Psoas muscle (tissue), 8 donors: ENCODE results near the gene PRCD. TPM values are rescaled to one million over a fixed set of nuclear protein-coding genes. Genes with fewer than 3 reads are reported as not detected.

Experiments used
- ATAC-seq, 4 donors: fragments of 200-7000 bp; cut with Tn5 transposase; one replicate each; pipeline ENCODE4 v1.9.1; 2020; ENCODE audit warnings: moderate library complexity in 3 of 4, mild to moderate bottlenecking in 2 of 4
- DNase-seq, 2 donors: peaks; one replicate each; pipeline ENCODE4 v3.0.0-alpha.2; 2020
- H3K27ac ChIP-seq: fragments of 200-600 bp; one replicate; pipeline ENCODE4 v1.8.0; 2022
- H3K27me3 ChIP-seq, 3 donors: fragments of 200-600 bp in 1 of 3; one replicate each; pipeline versions ENCODE4 v1.6.1 to v1.8.0; 2013 to 2022; ENCODE audit warnings: low read length in 2 of 3, mild to moderate bottlenecking in 2 of 3, moderate library complexity in 1 of 3; ENCODE audit not compliant: insufficient read depth in 3 of 3
- H3K36me3 ChIP-seq, 2 donors: fragments of 200-600 bp in 1 of 2; one replicate each; pipeline versions ENCODE4 v1.6.1 to v1.8.0; 2013 to 2022; ENCODE audit warnings: low read depth in 1 of 2, mild to moderate bottlenecking in 1 of 2, moderate library complexity in 1 of 2; ENCODE audit not compliant: insufficient read depth in 1 of 2
- H3K4me1 ChIP-seq: fragments of 200-600 bp; one replicate; pipeline ENCODE4 v1.8.0; 2022
- H3K4me3 ChIP-seq: fragments of 200-600 bp; one replicate; pipeline ENCODE4 v1.8.0; 2022; ENCODE audit warnings: mild to moderate bottlenecking
- H3K9me3 ChIP-seq: fragments of 200-600 bp; one replicate; pipeline ENCODE4 v1.8.0; 2022
- CTCF ChIP-seq: fragments of 200-600 bp; IDR thresholded peaks from one replicate; pipeline ENCODE4 v1.8.0; 2022; ENCODE audit warnings: antibody characterized with exemption
- WGBS, 3 donors: extraction: QIAGEN DNeasy Blood & Tissue Kit; methylation state at CpG; one replicate each; pipeline versions ENCODE4 v1.1.6 to v1.1.7; 2013; 5-methylcytosine and 5-hydroxymethylcytosine counted together
- intact Hi-C, 2 donors: fragments of 100-400 bp; cut with DNase I; formaldehyde crosslinking; loops; one replicate each; pipeline versions ENCODE4 v1.11.0 to v1.14.2; 2022
- polyA plus RNA-seq, 3 donors: library from polyadenylated mRNA; stranded (reverse); fragments of 200-250 nt; gene quantifications; one replicate each; pipeline ENCODE4 v1.2.3, GENCODE V29; 2013
- total RNA-seq, 4 donors: library from RNA; stranded (reverse); fragmentation: NEBNext Ultra II Directional in 2 of 4; extraction: Animal tissue kit (Norgen Biotek cat#: 25700) in 2 of 4; gene quantifications; one replicate each; pipeline versions ENCODE4 v1.2.1 to v1.2.4, GENCODE V29; 2021 to 2023
- donor health status: healthy with polysubstance abuse.
- donor health status: DM: no; HTN: no; CAD: no; lungs with moderate emphysema.
- donor health status: Bipolar disorder and iron deficiency.
- donor health status: healthy.
- donor health status: DM: yes; HTN: yes; CAD: no.
- donor health status: DM: no; HTN: no; CAD: no.
- donor health status: DM: no; HTN: no; CAD: no.
- donor health status: DM: yes; HTN: yes; CAD: no.

PRCD gene
- total and polyA plus RNA-seq, 7 donors: 0.18 to 1.7 (median 1.3) TPM

- Histone ChIP-seq H3K27ac (no peak overlapping the region), H3K4me1 (peaks cover 11% of the 10 kb centered on the region), H3K9me3 (no peaks in the 10 kb centered on the region), H3K4me3 (no peak overlapping the region), H3K36me3 (no peaks in the 10 kb centered on the region), H3K27me3 (no peaks in the 10 kb centered on the region)
- DNase-seq (no peak), ATAC-seq (no peak)
- 93 to 100% (median 97%) methylated on average over 2 of the region's 2 CpGs for WGBS, 3 donors
- TF ChIP-seq CTCF: no peak
- intact Hi-C loops: no loop called here
Observed at GRCh38 chr17:76579281-76579680, 39.4 kb downstream of the PRCD start.

GRCh38 chr17:76581515-76581914 is 41.7 kb downstream of the PRCD start:
- no peaks in the 10 kb centered on the region for H3K9me3 ChIP-seq
- H3K4me1 ChIP-seq: peaks cover 11% of the 10 kb centered on the region
- H3K4me3 ChIP-seq: no peak overlapping the region
- intact Hi-C loops: no loop called here
- H3K27ac ChIP-seq: peak overlapping the region; percentile 16
- TF ChIP-seq CTCF: no peak
- ATAC-seq (no peak), DNase-seq (no peak)
- peaks cover 0 to 3% (median 0%) of the 10 kb centered on the region in 3 donors for H3K27me3 ChIP-seq
- no peaks in the 10 kb centered on the region for H3K36me3 ChIP-seq
- 89 to 91% (median 90%) methylated on average over 5 of the region's 5 CpGs for WGBS, 3 donors

- intact Hi-C loops: no loop called here
- 15 to 23% (median 20%) methylated on average over 3 of the region's 3 CpGs for WGBS, 3 donors
Observed at GRCh38 chr17:76582660-76583059, 42.8 kb downstream of the PRCD start.

GRCh38 chr17:76584427-76585032 is 44.7 kb downstream of the PRCD start:
- Histone ChIP-seq H3K4me1 (peaks cover 11% of the 10 kb centered on the region), H3K27me3 (peaks cover 0 to 6% (median 4%) of the 10 kb centered on the region in 3 donors), H3K9me3 (no peaks in the 10 kb centered on the region), H3K4me3 (peak overlapping the region; percentile 91), H3K27ac (peak overlapping the region; percentile 82), H3K36me3 (no peaks in the 10 kb centered on the region)
- intact Hi-C loops: loop anchor here (2.0 to 5.0 kb wide), 3 partner anchors 24 to 62 kb away; no protein-coding TSS in a partner anchor
- ATAC-seq: no peak
- WGBS, 3 donors: 31 to 39% (median 32%) methylated on average over 15 to 17 of the region's 17 CpGs
- DNase-seq: no peak
- no peak for TF ChIP-seq CTCF

More at GRCh38 chr17:76582660-76583059, 42.8 kb downstream of the PRCD start:
- no peak overlapping the region for H3K4me3 ChIP-seq
- no peak for TF ChIP-seq CTCF
- ATAC-seq (no peak), DNase-seq (no peak)
- H3K27ac ChIP-seq: no peak overlapping the region
- no peaks in the 10 kb centered on the region for H3K36me3 ChIP-seq
- peaks cover 0 to 4% (median 0%) of the 10 kb centered on the region in 3 donors for H3K27me3 ChIP-seq
- H3K4me1 ChIP-seq: peaks cover 11% of the 10 kb centered on the region
- no peaks in the 10 kb centered on the region for H3K9me3 ChIP-seq
